GM18511 (cell line): ENCODE measurements around the gene ZNRF3.
"Not testable (repeated sequence)": the region's sequence is repeated elsewhere in the genome, so short reads cannot be mapped to it uniquely, and the experiment has no call there.

Experiments used
- ATAC-seq: cut with Tn5 transposase; IDR thresholded peaks from one replicate; pipeline ENCODE4 v1.9.1; 2021; ENCODE audit warnings: mild to moderate bottlenecking, moderate library complexity; ENCODE audit not compliant: unreplicated experiment

Gene ZNRF3

GRCh38 chr22:29000641-29001040, 117.3 kb downstream of the ZNRF3 start:
- no peak for ATAC-seq

- ATAC-seq = no peak
Measured at GRCh38 chr22:29002603-29003002, 119.2 kb downstream of the ZNRF3 start.

DNA sequence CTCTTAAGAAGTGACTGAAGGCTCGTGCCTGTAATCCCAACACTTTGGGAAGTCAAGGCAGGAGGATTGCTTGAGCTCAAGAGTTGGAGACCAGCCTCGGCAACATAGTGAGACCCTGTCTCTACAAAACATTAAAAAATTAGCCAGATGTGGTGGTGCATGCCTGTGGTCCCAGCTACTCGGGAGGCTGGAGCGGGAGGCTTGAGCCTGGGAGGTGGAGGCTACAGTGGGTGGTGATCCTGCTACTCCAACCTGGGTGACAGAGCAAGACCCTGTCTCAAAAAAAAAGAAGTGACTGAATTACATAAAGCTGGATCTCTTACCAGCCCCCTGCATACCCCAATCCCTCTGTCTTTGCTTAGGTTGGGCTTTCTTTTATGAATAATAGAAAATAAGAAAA, 120.2 kb downstream of the ZNRF3 start:
- no peak for ATAC-seq

GRCh38 chr22:29003975-29004646, 120.7 kb downstream of the ZNRF3 start:
- ATAC-seq = no peak

DNA sequence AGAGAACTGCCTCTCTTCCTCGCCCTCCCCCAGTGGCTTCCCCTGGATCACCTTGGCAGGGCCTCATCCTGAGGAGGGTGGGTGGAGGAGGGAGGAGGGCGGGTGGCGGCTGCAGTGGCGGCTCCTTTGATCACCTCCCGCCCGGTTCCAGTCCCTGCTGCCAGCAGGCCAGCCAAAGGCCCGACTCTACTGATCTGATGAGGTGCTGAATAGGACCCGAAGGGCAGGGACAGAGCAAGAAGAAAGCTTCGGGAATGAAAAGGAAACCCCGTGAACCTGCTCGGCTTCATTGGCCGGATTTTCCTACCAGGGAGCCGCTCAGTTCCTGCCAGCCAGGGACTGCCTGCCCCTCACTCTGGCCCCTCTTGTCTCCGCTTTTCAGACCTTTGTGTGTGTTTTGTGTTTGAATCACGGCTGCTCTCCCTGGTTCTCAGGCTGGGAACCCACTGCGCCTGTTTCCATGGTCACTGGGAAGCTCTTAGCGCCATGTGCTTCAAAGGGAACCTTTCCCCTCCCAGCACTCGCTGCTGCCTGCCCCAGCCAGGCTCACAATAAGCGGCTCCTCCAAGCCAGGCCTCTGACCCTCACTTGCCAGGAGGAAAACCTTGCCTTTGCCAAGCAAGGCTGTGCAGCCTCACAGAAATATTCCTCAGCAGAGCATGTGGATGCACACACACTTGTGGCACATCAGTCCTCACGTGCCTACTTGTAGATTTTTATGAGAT, 121.4 kb downstream of the ZNRF3 start:
- ATAC-seq = no peak

DNA sequence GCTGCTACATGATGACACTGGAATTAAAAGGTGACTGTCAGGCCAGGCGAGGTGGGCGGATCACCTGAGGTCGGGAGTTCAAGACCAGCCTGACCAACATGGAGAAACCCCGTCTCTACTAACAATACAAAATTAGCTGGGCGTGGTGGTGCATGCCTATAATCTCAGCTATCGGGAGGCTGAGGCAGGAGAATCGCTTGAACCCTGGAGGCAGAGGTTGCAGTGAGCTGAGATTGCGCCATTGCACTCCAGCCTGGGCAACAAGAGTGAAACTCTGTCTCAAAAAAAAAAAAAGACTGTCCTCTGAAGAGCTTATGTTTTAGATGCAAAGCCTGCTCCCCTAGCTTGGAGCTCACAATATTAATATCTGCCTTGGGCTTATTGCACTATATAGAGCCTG, 122.4 kb downstream of the ZNRF3 start:
- not testable (repeated sequence) for ATAC-seq

- no peak for ATAC-seq
Measured at GRCh38 chr22:29006346-29006745, 123.0 kb downstream of the ZNRF3 start.

GRCh38 chr22:29009148-29009547, 125.8 kb downstream of the ZNRF3 start:
- no peak for ATAC-seq

DNA sequence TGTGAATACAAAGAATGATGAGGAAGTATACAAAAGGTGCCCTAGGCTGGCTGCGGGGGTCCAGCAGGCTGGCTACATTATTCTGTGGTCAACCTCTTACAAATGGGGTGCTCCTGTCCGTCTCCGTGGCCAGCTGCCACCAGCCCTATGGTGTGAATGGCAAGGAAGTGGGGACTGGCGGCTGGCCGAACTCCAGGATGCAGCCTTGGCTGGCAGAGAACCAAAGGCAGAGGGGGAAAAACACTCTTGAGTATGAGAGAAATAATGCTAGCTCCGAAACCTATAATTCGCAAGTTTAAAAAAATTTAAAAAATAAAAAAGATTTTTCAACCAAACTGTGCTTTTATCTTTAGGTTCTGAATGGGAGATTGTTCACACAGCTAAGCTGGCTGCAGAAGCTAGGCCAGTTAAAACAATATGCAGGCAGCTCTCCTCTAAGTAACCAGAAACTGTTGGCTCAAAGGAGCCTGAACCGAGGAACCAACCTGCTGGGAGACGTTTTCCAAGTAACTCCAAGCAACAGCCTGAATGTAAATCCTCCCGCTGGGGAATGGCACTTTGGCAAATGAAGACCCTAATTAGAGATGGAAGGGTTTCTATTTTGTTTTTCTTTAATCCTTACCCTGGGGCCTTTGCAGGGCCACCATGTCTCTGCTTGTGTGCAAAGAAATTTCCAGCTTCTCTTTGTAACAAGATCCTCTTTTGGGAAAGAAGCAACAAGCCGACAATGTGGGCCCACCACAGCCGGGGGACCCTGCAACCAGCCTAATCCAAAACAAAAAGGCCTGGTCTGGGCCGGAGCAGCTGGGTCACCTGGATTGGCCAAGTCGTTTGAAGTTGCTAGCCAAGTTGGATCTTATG, 128.1 kb downstream of the ZNRF3 start:
- no peak for ATAC-seq

DNA sequence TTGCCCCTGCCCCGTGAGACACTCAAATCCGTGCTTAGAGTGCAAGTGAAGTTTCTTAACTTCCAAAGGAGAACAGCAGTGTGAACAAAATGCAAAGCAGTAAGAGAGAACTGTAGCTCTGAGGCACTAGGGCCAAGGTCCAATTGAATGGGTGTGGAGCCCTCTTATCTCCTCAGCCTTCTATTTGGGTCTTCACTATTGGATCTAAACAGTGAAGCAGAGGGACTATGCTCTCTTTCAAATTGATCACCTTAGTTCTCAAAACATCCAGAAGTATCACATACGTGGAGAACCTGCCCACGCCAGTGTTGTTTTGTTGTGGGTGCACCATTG, 128.7 kb downstream of the ZNRF3 start:
- no peak for ATAC-seq

GRCh38 chr22:29012952-29013351, 129.6 kb downstream of the ZNRF3 start:
- no peak for ATAC-seq

DNA sequence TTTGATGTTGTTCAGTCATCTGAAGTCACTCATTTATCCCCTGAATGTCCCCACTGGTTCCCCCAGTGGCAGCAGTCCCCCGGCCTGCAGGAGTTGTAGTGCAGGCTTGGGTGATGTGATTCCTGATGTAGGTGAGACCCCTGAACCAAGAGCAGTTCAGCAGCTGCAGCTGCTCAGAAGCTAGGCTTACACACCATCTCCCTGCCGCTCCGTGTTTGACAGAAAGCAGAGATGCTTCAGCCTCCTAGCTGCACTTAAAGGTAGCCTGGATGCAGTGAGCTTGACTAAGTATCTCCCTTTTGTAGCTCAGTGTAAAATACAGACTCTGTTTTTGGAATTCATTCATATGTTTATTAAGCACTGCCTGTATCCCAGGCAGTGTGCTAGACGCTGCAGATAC, 130.9 kb downstream of the ZNRF3 start:
- ATAC-seq = no peak

DNA sequence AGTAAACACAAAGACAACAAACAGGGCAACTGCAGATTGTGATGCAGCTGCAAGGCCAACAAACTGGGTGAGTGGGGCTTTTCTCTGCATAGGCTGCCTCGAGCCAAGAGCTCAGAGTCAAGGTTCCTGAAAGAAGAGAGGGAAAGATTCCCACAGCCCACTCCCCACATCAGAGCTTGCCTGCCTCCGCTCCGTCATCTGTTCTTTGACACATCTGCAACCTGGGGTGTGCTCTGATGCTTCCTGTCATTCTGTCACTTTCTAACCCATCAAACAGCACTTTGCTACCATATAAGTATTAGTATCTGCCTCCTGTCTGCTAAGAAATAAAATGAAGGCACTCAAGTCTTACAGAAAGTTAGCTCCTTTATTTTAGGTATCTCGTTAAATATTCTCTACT, 131.4 kb downstream of the ZNRF3 start:
- no peak for ATAC-seq

GRCh38 chr22:29016067-29016938, 132.9 kb downstream of the ZNRF3 start:
- ATAC-seq = no peak

DNA sequence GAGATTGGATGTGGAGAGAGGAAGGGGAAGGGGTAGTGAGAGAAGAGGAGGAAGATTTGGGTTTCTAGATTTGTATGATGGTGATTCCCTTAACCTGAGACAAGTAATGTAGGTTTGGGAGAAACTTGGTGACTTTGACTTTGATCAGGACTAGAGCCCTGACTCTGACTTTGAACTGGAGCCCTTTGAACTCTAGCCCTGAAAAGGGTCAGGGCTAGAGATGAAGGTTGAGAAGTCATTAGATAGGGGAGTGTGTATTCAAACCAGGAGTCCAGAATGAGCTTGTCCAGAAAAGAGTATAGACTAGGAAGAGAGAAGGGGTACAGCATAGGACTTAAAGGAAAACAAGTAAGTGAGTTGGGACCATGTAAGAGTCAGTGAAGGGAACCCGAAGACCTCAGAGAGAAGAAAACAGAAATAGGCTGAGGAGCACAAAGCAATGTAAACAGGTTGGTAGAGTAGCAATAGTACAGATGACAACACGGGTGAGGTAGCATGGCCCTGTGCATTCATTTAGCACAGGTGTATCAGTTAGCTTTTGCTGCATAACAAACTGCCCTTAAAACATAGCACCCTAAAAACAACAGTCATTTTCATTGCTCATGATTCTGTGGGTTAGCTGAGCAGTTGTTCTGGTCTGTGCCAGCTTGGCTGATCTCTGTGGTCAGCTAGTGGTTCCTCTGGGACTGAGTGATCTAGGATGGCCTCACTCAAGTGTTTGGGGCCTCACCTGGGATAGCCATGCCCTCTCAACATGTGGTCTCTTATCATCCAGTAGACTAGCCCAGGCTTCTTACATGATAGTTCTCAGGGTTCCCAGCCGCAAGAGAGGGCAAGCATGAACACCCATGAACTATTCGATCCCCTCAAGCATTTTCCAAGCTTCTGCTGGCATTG, 135.2 kb downstream of the ZNRF3 start:
- no peak for ATAC-seq

GRCh38 chr22:29022101-29022817, 138.9 kb downstream of the ZNRF3 start:
- no peak for ATAC-seq

GRCh38 chr22:29023172-29023796, 139.9 kb downstream of the ZNRF3 start:
- ATAC-seq = no peak

DNA sequence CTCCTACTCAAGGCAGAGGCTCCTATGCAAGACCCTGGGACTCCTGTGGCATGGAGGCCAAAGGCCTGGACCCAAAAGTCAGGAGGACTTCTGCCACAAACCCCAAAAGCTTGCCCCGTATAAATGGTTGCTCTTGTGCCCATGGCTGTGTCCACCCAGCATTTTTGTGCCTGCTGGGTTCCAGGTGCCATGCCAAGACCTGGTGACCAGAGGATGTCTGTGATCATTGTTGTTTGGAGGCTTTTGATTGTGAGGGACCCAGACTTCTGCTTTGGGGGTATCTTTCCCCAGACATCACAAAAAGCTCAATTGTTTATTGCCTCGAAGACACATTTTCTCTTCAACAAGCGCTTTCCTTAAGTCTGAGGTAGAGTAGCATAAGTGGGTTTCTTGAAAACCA, 143.2 kb downstream of the ZNRF3 start:
- no peak for ATAC-seq

DNA sequence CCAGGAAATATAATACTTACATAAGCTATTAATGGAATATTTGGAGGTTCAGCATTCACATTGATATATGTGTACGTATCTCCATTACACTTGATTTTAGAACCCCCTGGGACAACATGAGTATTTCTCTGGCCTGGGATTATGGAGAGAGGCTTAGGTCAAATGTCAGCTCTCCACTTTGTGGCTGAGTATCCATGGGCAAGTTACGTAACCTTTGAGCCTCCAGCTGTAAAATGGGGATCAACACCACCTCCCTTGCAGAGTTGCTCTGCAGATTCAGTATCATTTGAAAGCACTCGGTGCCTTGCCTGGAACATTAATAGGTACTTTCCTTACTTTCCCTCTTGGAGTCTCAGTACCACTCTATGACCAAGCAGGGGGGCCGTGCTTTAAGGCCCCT, 145.1 kb downstream of the ZNRF3 start:
- no peak for ATAC-seq
